ENCODE measurements around the gene COPS9. TPM values are rescaled to one million over a fixed set of nuclear protein-coding genes. Genes with fewer than 3 reads are reported as not detected.
A peak's percentile ranks its signal among the peaks of the same experiment; 100 is the strongest.

The COPS9 gene
- total RNA-seq, 1 donor from 2014 or later = 39.3 TPM

- DNase-seq (ENCODE audit: low spot score) (no peak), ATAC-seq (no peak)
Observed at GRCh38 chr2:240137596-240138253, 1.6 kb upstream of the COPS9 start.

GRCh38 chr2:240136671-240137292 lies 677 bp upstream of the COPS9 start:
- DNase-seq (ENCODE audit: low spot score) (no peak), ATAC-seq (peak; percentile 52)

- DNase-seq (ENCODE audit: low spot score) = no peak
- ATAC-seq = peak; percentile 7
Observed at GRCh38 chr2:240135706-240136012, 446 bp downstream of the COPS9 start.

- DNase-seq (ENCODE audit: low spot score) (no peak), ATAC-seq (no peak)
Observed at GRCh38 chr2:240134956-240135520, 1.1 kb downstream of the COPS9 start.

- no peak for ATAC-seq
- DNase-seq (ENCODE audit: low spot score) = no peak
Observed at GRCh38 chr2:240134466-240134865, 1.6 kb downstream of the COPS9 start.

- ATAC-seq (no peak), DNase-seq (ENCODE audit: low spot score) (no peak)
Observed at GRCh38 chr2:240133401-240133800, 2.7 kb downstream of the COPS9 start.

GRCh38 chr2:240132651-240132980 lies 3.5 kb downstream of the COPS9 start:
- DNase-seq (ENCODE audit: low spot score) = no peak
- no peak for ATAC-seq

- DNase-seq (ENCODE audit: low spot score) (no peak), ATAC-seq (no peak)
Observed at GRCh38 chr2:240131941-240132650, 4.0 kb downstream of the COPS9 start.

- DNase-seq (ENCODE audit: low spot score) (no peak), ATAC-seq (no peak)
Observed at GRCh38 chr2:240131296-240131695, 4.8 kb downstream of the COPS9 start.

GRCh38 chr2:240130393-240131195 lies 5.5 kb downstream of the COPS9 start:
- ATAC-seq (no peak), DNase-seq (ENCODE audit: low spot score) (no peak)

GRCh38 chr2:240129731-240130392 lies 6.2 kb downstream of the COPS9 start:
- DNase-seq (ENCODE audit: low spot score) (no peak), ATAC-seq (no peak)

- DNase-seq (ENCODE audit: low spot score) (no peak), ATAC-seq (no peak)
Observed at GRCh38 chr2:240129311-240129710, 6.8 kb downstream of the COPS9 start.

GRCh38 chr2:240128608-240129145 lies 7.4 kb downstream of the COPS9 start:
- DNase-seq (ENCODE audit: low spot score) = no peak

GRCh38 chr2:240127911-240128607 lies 8.0 kb downstream of the COPS9 start:
- DNase-seq (ENCODE audit: low spot score) (no peak), ATAC-seq (no peak)

More at GRCh38 chr2:240128608-240129145, 7.4 kb downstream of the COPS9 start:
- ATAC-seq = no peak

GRCh38 chr2:240127191-240127750 lies 8.8 kb downstream of the COPS9 start:
- DNase-seq (ENCODE audit: low spot score) (no peak), ATAC-seq (no peak)

GRCh38 chr2:240126731-240127130 lies 9.4 kb downstream of the COPS9 start:
- no peak for DNase-seq (ENCODE audit: low spot score)

GRCh38 chr2:240125742-240126141 lies 10.4 kb downstream of the COPS9 start:
- ATAC-seq (no peak), DNase-seq (ENCODE audit: low spot score) (peak; percentile 16)

More at GRCh38 chr2:240126731-240127130, 9.4 kb downstream of the COPS9 start:
- no peak for ATAC-seq

GRCh38 chr2:240124651-240125030 lies 11.5 kb downstream of the COPS9 start:
- DNase-seq (ENCODE audit: low spot score) (peak; percentile 29), ATAC-seq (no peak)
